T-helper 22 cell (primary cell): Measurements from ENCODE around the gene MYOZ3.

ENCODE experiments used
- DNase-seq: peaks from one replicate; pipeline ENCODE4 v3.0.0-alpha.2; 2020; ENCODE audit warnings: low read depth

Gene MYOZ3

DNA sequence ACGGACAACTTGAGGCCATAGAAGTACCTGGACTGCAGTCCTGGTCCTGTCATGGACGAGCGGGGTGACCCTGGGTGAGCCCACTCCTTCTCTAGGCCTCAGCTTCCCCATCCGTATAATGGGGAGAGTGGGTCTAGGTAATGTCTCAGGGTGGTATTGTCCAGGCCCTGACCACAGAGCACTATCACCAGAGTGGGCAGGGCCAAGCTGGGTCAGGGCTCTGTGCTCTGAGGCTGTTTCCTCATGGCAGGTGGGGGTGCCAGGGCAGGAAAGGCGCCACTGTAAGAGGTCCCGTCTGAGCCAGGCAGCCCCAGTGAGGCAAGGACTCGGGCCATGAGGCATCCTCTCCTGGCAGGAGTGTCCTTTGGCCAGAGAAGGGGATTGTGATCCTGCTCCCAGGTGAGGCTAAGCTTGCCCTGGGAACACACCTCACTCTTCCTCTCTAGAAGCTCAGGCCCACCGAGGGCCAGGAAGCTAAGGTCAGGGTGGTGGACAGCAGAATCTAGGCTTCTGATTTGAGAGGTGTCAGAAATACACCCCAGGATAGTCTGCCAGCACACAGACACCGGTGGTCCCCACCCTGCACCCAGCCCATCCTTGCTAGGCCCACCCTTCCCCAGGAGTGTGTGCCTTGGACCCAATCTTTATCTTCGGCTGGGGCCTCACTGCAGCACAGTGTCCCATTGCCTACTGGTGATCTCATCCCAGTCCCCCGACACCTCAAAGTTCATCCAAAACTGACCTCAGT lies 1.5 kb upstream of the MYOZ3 start:
- DNase-seq, result no peak

DNA sequence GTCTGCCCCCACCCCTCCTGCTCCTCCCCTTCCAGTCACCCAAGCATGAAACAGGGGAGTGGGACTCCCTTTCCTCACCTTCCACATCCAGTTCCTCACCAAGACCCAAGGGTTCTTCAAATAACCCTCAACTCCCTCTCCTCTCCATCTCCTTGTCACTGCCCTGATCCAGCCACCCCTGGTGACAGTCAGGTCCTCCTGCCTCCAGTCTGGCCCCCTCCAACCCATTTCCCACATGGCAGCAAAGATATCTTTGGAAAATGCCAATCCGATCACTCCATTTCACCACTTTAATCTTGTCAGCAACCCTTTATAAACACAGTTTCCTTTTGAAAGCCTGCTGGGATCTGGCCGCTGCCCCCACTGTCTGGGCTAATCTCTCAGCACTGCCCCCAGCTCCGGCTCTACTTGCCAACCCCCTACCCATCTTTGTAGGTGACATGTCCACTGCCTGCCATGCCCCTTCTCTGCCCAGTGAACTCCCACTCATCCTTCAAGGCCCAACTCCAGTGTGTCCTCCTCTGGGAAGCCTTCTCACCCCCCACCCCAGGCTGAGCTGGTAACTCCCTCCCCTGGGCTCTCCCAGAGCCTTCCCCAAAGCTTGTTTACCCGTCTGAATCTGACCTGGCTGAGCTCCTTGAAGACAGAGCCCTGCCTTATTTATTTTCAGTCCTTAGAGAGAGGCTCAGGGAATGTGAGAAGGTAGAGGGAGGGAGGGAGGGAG lies 781 bp upstream of the MYOZ3 start:
- DNase-seq, result no peak

DNA sequence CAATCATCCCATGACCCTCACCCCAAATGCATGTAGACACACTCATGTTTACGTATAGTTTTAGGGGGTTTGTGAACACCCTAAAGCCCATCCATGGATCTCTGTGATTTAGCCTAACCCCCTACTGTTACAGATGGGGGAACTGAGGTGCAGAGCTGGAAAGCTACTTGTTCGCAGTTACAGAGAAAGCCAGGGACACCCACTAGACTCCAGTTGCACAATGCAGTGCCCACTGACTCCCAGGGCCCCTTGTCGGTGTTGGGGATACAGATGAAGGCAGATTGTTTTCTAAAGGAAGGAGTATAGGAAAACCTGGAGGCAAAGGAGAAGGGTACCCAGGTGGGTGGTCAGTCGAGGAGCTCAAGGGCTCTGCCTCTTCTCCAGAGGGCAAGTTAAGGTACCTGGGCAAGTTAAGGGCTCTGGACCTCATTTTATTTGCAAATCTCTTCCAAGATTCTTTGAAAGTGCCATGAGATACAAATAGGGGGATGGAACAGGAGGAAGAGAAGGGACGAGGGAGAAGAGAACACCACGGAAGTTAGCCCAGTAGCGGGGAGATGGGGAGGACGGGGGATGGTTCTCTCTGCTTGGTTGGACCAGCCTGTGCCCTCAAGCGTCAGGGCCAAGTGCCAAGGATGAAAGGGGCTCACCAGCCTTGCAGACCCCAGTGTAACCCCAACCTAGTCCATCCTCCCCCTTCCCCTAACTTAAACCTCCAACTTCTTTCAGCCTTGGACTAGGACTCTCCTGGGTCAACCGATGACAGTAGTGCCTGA lies 958 bp downstream of the MYOZ3 start:
- DNase-seq, result no peak

DNA sequence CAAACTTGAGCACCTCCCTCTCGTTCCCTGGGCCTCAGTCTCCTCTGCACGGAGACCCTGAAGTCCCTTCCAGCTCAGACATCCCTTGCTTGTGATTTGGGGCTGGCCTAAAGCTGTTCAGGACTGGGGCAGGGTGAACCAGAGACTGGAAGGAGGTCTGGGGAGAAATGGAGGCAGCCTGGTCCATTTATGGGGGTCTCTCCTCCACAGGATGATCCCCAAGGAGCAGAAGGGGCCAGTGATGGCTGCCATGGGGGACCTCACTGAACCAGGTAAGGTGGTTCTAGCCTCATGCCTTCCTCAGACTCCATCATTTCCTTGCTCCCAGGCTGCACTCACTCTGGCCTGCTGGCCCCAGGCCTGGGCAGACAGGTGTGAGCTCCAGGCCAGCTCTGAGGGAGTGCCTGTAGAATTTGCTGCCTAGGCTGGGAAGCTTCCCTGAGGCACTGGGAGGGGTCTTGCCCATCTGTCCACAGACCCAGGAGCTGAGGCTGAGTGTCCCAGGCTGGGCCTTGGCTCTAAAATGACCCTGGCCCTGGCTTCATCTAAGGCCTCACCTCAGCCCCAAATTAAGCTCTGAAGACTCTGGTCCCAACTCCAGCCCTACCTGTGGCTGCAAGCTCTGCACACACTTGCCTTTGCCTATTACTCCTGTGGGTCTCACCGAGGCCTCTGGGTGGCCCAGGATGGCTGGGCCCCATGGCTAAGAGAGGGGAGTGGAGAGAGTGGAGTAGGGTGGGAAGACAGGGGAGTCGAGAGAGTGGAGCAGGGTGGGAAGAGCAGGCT lies 1.9 kb downstream of the MYOZ3 start:
- no peak for DNase-seq

DNA sequence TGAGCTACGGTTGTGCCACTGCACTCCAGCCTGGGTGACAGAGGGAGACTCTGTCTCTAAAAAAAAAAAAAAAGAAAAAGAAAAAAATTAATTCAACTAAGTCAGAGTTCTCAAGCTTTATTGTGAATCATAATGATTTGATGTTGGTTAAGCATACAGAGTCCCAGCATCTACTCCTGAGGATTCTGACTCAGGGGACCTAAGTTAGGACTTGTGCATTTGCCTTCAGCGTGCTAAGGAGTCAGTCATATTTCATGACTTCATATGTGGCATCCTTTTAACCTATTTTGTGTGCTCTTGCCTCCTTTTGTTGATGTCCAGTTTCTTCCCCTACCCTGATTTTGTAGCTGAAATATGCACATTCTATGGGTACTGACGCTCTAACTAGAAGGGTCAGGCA lies 2.9 kb downstream of the MYOZ3 start:
- DNase-seq, result no peak

DNA sequence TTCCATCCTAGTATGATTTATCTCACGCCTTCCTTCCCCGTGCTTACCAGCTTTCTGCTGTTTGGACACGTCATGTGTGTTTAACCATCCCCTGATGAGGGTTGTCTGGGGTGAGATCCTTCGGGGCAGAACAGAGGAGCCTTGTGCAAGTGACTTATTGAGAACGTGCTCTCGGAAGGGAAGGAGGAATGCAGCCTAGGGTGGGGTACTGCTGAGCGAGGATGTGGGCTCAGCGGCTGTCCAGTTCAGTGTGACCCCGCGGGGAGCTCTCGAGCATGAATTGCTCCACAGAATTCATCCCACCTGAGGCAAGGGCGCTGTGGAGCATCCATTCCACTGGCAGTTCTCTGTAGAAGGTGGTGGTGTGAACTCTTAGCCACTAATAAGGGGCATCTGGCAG lies 4.0 kb downstream of the MYOZ3 start:
- DNase-seq, result no peak

DNA sequence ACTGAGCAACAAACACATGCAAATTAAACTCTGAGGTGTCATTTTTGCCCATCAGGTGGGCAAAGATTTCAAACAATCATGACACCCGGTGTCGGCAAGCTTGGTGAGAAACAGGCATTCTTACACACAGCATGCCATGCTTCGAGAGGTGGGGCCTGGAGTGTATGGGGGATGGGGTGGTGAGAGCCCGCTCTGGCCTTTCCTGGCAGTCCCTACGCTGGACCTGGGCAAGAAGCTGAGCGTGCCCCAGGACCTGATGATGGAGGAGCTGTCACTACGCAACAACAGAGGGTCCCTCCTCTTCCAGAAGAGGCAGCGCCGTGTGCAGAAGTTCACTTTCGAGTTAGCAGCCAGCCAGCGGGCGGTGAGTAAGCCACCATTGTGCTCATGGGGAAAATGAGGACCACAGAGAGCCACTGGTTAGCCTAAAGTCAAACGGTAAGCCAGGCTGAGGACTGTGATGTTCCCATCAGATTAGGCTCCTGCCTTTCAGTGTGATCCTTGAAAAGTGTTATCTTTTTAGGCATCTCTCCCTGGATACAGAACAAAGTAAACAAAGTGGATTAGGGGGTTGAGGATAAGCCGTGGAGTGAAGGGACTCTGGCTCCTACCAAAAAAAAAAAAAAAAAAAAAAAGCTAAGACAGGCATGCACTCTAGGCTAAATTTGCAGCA lies 9.4 kb downstream of the MYOZ3 start:
- no peak for DNase-seq

DNA sequence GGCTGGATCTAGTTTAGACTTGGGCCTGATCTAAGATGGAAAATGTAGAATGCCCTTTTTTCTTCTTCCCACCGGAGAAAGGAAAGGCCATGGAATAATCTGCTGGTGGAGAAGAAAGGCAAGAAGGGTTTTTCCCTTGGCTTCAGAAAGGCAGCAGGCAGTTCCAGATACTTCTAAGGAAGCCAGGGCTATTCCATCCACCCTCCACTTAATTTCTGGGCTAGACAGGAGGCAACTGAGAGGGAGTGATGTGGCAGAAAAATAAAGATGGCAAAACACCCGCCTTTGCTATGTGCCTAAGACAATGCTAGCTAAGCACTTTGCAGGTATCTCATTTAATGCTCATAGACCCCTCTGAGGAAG lies 9.9 kb downstream of the MYOZ3 start:
- DNase-seq, result no peak

DNA sequence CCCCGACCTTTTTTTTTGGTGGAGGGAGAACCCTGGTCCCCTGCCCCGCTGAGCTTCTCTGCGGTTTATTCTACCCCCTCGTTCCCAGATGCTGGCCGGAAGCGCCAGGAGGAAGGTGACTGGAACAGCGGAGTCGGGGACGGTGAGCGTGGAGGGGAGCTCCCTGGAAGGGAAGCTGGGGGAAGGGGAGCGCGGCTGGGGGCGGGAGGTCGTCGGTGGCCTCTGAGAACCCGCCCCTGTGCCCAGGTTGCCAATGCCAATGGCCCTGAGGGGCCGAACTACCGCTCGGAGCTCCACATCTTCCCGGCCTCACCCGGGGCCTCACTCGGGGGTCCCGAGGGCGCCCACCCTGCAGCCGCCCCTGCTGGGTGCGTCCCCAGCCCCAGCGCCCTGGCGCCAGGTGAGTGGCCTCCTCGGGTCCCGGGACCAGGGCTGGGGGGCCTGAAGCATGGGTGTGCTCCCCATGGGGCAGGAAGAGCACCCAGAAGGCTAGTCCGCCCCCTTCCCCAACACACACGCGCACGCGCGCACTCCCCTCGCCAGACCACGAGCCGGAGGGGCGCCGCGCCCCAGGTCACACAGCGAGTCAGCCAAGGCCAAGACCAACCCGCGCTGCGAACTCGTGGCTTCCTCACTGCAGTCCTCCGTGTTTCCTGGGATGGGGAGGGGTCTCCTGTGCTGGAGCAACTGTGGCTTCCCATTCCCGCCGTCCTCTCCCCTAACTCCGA lies 10.6 kb downstream of the MYOZ3 start:
- no peak for DNase-seq

DNA sequence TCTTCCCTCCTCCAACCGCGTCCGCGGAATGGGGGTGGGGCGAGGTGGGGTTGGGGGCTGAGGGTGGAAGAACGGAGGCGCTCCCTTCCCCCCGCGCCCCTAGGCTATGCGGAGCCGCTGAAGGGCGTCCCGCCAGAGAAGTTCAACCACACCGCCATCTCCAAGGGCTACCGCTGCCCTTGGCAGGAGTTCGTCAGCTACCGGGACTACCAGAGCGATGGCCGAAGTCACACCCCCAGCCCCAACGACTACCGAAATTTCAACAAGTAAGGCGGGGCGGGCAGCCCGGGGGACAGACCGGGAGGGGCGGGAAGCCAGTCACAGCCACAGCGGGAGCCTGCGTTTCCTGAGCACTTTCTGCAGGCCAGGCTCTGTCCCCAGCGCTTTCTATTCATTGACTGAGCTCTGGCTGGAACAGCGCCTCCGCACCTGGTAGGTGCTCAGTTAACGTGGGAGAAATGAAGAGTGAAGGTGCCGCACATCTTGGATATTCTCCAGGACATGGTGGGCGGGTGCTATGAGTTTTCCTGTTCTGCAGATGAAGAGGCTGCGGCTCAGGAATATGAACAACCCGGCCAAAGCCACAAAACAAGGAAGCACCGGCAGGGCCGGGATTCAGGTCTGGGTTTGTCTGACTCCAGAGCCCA lies 11.3 kb downstream of the MYOZ3 start:
- no peak for DNase-seq

DNA sequence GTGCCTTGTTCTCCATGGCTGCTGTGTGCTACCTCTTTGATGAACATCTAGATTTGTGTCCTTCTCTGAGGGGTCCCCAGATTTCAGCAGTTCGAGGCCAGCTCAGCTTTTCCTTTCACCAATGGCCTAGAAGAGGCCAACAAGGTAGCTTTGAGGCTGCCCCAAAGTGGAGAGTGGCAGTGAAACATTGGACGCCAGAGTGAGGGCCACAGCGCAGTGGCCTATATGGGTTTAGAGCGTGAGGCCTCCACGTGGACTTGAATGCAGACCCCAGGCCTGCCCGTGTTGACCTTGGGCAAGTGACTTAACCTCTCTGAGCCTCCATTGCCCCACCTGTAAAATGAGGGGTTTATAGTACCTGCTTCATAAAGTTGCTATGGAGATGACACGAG lies 11.8 kb downstream of the MYOZ3 start:
- no peak for DNase-seq

DNA sequence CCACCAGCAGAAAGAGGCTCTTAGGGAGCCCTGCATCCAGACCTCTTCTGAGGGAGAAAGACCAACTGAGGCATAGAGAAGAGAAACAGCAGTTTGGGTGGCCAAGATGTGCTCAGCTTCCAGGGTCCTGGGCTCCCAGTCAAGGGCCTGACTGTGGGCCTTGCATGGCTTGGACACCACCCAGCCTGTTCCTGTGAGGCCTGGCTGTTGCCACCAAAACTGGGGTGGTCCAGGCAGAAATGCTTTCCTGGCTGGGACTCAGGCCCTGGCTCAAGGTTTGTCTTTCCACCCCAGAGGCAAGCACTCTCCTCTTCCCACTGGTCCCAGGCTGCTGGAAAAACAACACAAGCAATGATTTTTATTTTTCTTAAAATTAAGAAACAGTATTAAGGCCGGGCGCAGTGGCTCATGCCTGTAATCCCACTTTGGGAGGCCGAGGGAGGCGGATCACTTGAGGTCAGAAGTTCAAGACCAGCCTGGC lies 13.3 kb downstream of the MYOZ3 start:
- no peak for DNase-seq

DNA sequence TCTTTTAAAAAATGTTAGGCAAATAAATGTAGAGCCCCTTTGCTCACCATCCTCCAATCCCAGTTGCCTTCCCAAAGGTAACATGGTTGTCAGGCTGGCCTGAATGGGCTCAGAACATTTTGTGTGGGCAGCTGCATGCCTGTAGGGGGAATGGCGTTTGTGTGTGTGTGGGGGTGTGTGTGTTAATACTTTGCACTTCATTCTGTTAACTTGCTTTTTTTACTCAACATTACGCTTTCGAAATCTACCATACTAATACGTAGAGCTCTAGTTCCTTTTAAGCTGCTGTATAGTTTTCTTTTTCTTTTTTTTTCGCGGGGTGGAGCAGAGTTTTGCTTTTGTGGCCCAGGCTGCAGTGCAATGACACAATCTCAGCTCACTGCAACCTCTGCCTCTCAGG lies 14.0 kb downstream of the MYOZ3 start:
- DNase-seq, result no peak

DNA sequence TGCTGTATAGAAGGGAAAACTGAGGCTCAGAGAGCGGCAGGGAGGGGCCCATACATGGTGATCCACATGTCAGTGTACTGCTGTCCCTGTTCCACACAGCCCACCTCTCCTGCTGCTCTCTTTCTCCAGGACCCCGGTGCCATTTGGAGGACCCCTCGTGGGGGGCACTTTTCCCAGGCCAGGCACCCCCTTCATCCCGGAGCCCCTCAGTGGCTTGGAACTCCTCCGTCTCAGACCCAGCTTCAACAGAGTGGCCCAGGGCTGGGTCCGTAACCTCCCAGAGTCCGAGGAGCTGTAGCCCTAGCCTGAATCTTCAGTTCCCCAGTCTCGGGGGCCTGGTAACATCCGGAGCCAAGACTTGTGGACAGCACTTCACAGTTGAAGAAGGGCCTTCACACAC lies 15.5 kb downstream of the MYOZ3 start:
- DNase-seq, result no peak

DNA sequence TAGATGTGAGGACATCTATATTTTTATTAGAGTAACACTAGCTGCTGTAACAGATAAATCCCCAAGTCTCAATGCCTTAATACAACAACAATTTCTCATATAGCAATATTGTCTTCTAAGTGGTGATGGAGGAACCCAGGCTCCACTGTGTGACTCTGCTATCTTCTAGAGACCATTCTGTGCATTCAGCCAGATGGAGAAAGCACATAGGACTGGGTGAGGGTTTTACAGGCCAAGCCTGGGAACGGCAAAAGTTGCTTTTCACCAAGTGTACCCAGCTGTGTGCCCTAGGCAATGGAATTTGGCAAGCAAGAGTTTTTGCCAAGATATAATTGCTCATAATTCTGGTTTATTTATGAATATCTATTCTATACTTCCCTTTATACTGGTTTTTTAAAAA lies 28.1 kb downstream of the MYOZ3 start:
- no peak for DNase-seq

DNA sequence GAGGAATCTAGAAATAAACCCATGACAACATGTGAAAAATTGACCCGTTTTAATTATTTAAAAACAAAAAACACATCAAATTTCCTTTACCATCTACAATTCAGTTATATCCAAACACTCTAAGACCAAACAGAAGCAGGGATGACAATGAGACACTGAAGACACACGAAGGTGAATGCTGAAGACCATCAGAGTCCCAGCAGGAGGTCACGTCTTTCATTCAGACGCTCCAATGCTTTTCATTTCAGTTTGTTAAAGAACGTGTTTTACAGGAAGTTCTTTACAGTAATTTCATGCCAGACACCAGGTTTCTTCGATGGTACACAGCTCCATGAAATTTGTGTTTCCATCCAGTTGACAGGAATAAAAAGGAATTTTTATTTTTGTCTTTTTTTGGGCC lies 29.7 kb downstream of the MYOZ3 start:
- DNase-seq, result no peak

DNA sequence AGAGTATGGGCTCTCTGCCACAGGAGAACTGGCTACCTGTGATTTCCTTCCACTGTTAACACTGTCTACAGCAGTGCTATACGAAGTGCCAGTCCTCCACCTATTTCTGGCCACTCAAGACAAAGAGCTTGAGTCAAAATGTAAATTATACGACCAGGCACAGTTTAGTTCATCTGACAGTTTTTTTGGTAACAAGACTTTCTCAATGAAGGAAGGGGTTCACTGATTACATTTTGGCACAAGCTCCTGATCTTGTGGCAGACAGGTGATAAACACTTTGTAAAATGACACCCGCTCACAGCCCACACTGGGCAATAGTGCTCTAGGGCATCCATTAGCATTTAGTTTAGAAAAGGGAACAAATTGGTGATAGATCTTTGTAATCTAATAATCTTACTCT lies 31.2 kb downstream of the MYOZ3 start:
- DNase-seq, result no peak

DNA sequence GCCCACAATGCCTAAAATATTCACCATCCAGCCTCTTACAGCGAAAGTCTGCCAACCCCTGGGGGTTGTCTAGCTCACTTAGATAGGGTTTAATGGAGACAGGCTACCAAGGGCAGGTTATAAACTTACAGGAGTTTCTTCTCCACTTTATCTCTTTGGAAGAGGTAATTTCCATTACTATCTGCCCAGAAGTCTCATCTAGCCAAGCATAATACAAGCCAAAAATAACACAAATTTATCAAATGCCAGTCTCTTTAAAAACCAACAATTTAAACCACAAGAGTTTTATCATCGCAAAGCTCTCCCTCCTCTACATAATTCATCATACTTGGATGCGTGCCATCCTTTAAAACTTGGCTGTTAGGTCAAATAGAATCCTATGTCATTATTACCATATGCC lies 33.6 kb downstream of the MYOZ3 start:
- no peak for DNase-seq

DNA sequence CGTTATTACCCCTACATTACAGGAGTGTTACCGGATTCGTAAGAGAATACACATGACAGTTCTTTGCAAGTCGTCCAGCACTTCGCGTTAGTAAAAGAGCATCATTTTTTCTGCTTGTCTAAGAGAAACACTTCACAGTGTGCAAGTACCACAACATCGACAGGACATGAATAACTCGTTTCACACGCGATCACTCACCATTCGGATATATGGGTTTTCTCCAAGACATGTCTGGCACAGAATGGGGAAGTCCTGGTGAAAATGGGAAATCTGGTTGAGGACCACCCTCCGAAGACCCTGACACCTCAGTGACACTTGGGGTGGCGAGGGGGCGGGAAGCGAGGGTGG lies 39.2 kb downstream of the MYOZ3 start:
- DNase-seq, result no peak

DNA sequence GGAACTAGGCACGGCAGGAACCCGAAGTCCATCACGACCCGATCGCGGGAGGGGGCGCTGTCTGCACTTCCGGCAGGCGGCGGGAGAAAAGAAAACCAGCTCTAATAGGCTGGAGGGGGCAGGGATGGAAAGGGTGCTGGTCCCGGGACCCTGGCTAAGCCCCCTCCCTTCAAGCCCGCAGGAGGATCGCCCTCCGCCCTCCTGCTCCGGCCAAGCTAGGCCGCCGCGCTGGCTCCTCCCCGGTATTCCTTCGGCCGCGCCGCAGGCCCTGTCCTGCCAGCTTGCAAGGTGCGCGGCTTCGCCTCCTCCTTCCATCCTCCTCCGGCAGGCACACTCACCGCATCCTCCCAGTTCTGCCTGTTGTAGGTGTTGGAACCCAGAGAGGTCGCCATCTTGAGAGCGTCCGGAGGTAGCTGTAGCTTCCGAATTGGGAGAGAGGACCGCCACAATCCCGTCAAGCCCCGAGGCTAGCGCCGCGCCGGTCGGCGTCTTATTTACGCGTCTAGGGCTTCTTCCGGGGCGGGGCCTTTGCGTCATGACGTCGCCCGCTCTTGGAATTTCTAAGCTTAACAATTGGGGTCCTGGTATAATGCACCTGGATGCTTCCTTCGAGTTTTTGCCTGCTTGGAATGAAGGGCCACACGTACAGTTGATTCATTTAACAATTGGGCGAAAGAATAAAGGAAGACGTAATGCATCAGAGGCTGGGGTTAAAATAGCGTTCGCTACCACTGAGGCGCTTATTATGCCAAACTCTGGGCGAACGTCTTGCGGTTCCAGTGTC lies 39.7 kb downstream of the MYOZ3 start, which contains the start of gene RBM22:
Gene RBM22, minus strand, starts transcription at position 469 of the 784 bp plus-strand sequence. Its CDS starts 77 bp downstream, at position 392.
- peak; percentile 87 for DNase-seq
